Measurements from ENCODE around the gene ASCL5.

GRCh38 chr1:201074018-201074417 is 53.0 kb downstream of the ASCL5 start:
- no peak for TF ChIP-seq CTCF (IDR thresholded peaks at IDR 0.05; ENCODE audit: insufficient read depth, low read length, poor library complexity, severe bottlenecking)
- TF ChIP-seq EZH2phosphoT487 (conservative IDR thresholded peaks at IDR 0.05; ENCODE audit: low read length): no peak
